ENCODE data around the gene HIPK2.

- TF ChIP-seq GATA3 (IDR thresholded peaks at IDR 0.05; ENCODE audit: low read depth, low read length): no peak
- no peak for TF ChIP-seq GATA2 (IDR thresholded peaks at IDR 0.05; ENCODE audit: low read depth, low read length)
Observed at GRCh38 chr7:139538881-139539635, 238.7 kb downstream of the HIPK2 start.
